Endothelial cell of umbilical vein (primary cell): ENCODE measurements around the gene DIAPH2. TPM values are rescaled to one million over a fixed set of nuclear protein-coding genes. Genes with fewer than 3 reads are reported as not detected.

Experiments
- BruUV-seq: library from RNA; stranded (reverse); fragments of 400-500 nt; replicated peaks from 2 replicates; lab custom pipeline; 2021; lab: Mats Ljungman, UMichigan
- CTCF ChIA-PET: fragments of 300-600, 350-600 bp; sonication (Branson Sonifier 250); formaldehyde crosslinking; loops from one replicate; lab custom pipeline; 2021; ENCODE audit warnings: antibody characterized with exemption, inconsistent platforms; lab: Charles Lee
- POLR2A ChIA-PET: fragments of 300-600, 350-600 bp; sonication (Branson Sonifier 250); formaldehyde crosslinking; loops from one replicate; lab custom pipeline; 2021; ENCODE audit warnings: antibody characterized with exemption, inconsistent platforms; lab: Charles Lee
- DNase-seq: peaks from one replicate; pipeline ENCODE4 v3.0.0-alpha.2; 2011; ENCODE audit warnings: low read depth, low spot score
- FAIRE-seq: peaks from 2 replicates; lab custom pipeline; 2011; peaks lifted over from hg19 to GRCh38; lab: Jason Lieb, UNC
- H2AFZ ChIP-seq: 2 replicates; pipeline ENCODE4 v1.6.0; 2012; ENCODE audit warnings: low read depth, low read length, control low read depth, inconsistent platforms
- H3K27ac ChIP-seq: 2 replicates; pipeline ENCODE4 v1.5.1; 2011; ENCODE audit warnings: low read depth, mild to moderate bottlenecking, control low read depth, low read length, moderate library complexity; ENCODE audit not compliant: insufficient read depth
- H3K27me3 ChIP-seq, 2 experiments: 2 replicates each; pipeline versions ENCODE4 v1.6.0 to v1.6.1; 2011; ENCODE audit warnings: low read length in 2 of 2, mixed read lengths in 1 of 2; ENCODE audit not compliant: control insufficient read depth in 2 of 2, insufficient read depth in 2 of 2
- H3K36me3 ChIP-seq, 2 experiments: 2 replicates in 1 of 2; 3 replicates in 1 of 2; pipeline ENCODE4 v1.5.1; 2011; ENCODE audit warnings: low read length in 2 of 2, mild to moderate bottlenecking in 1 of 2, moderate library complexity in 1 of 2; ENCODE audit not compliant: control insufficient read depth in 2 of 2, insufficient read depth in 2 of 2; ENCODE audit errors: extremely low read depth in 1 of 2
- H3K4me1 ChIP-seq: 3 replicates; pipeline ENCODE4 v1.5.1; 2011; ENCODE audit warnings: mild to moderate bottlenecking, low read length; ENCODE audit not compliant: control insufficient read depth, insufficient read depth; ENCODE audit errors: extremely low read depth
- H3K4me2 ChIP-seq: 2 replicates; pipeline ENCODE4 v1.6.1; 2011; ENCODE audit warnings: low read length, control low read depth, mixed read lengths; ENCODE audit not compliant: insufficient read depth
- H3K4me3 ChIP-seq, 3 experiments: fragments of 200-600 bp in 1 of 3; sonication (generic), shearing (Covaris generic) in 1 of 3; replicated peaks in 1 of 3; 2 replicates each; pipeline ENCODE4 v1.5.1; 2011 to 2016; ENCODE audit warnings: control low read depth in 3 of 3, low read length in 3 of 3, mild to moderate bottlenecking in 2 of 3, inconsistent platforms in 1 of 3, low read depth in 1 of 3, moderate library complexity in 1 of 3; ENCODE audit not compliant: insufficient read depth in 1 of 3
- H3K79me2 ChIP-seq: 2 replicates; pipeline ENCODE4 v1.6.0; 2012; ENCODE audit warnings: low read length, inconsistent platforms; ENCODE audit not compliant: control insufficient read depth, insufficient read depth
- H3K9ac ChIP-seq: replicated peaks from 2 replicates; pipeline ENCODE3; 2011; ENCODE audit warnings: low read length, control low read depth; ENCODE audit not compliant: insufficient read depth; ENCODE audit errors: extremely low read depth
- H3K9me1 ChIP-seq: replicated peaks from 3 replicates; pipeline ENCODE4 v1.6.0; 2011; ENCODE audit warnings: mild to moderate bottlenecking, low read length; ENCODE audit not compliant: control insufficient read depth, insufficient read depth; ENCODE audit errors: extremely low read depth
- H3K9me3 ChIP-seq: replicated peaks from 2 replicates; pipeline ENCODE4 v1.5.1; 2012; ENCODE audit warnings: low read length, inconsistent platforms; ENCODE audit not compliant: control insufficient read depth, insufficient read depth
- H4K20me1 ChIP-seq: replicated peaks from 2 replicates; pipeline ENCODE3; 2011; ENCODE audit warnings: mild to moderate bottlenecking, low read length; ENCODE audit not compliant: control insufficient read depth, insufficient read depth; ENCODE audit errors: extremely low read depth
- CTCF ChIP-seq, 2 donors: IDR thresholded peaks; 1 replicate in 1 of 2; 2 replicates in 1 of 2; pipeline ENCODE4 v1.5.1; 2011; ENCODE audit warnings: low read length in 2 of 2, mild to moderate bottlenecking in 2 of 2, moderate library complexity in 2 of 2, control low read depth in 1 of 2, inconsistent platforms in 1 of 2, low read depth in 1 of 2; ENCODE audit not compliant: insufficient read depth in 1 of 2; ENCODE audit errors: extremely low read depth in 1 of 2
- EZH2 ChIP-seq: IDR thresholded peaks from 2 replicates; pipeline ENCODE4 v1.6.1; 2012; ENCODE audit warnings: borderline replicate concordance, low read depth, mild to moderate bottlenecking, moderate library complexity, low read length, inconsistent platforms; ENCODE audit not compliant: severe bottlenecking
- FOS ChIP-seq: IDR thresholded peaks from 2 replicates; pipeline ENCODE4 v1.6.1; 2011; ENCODE audit warnings: mild to moderate bottlenecking, low read length, moderate library complexity, borderline replicate concordance; ENCODE audit not compliant: insufficient read depth
- GATA2 ChIP-seq: IDR thresholded peaks from 2 replicates; pipeline ENCODE4 v1.7.0; 2011; ENCODE audit warnings: low read depth, mild to moderate bottlenecking, moderate library complexity, mixed read lengths, low read length; ENCODE audit not compliant: insufficient read length, insufficient read depth
- JUN ChIP-seq: IDR thresholded peaks from 2 replicates; pipeline ENCODE4 v1.6.1; 2011; ENCODE audit warnings: borderline replicate concordance, low read depth; ENCODE audit not compliant: insufficient read length, insufficient read depth
- MAX ChIP-seq: IDR thresholded peaks from 2 replicates; pipeline ENCODE4 v1.6.1; 2011; ENCODE audit not compliant: insufficient read depth, insufficient read length
- MYC ChIP-seq: IDR thresholded peaks from one replicate; pipeline ENCODE4 v1.6.1; 2011; ENCODE audit warnings: mild to moderate bottlenecking, low read depth, low read length
- POLR2A ChIP-seq: IDR thresholded peaks from 2 replicates; pipeline ENCODE4 v1.6.1; 2012; ENCODE audit warnings: low read depth, mild to moderate bottlenecking, control low read depth, low read length
- POLR2AphosphoS5 ChIP-seq: IDR thresholded peaks from 2 replicates; pipeline ENCODE4 v1.6.1; 2012; ENCODE audit warnings: low read depth, mild to moderate bottlenecking, control low read depth, low read length, moderate library complexity; ENCODE audit not compliant: insufficient read depth
- dilution Hi-C: fragments of 300-500 bp; cut with MboI; formaldehyde crosslinking; loops from one replicate; pipeline ENCODE4 v1.15.0; 2019; ENCODE audit warnings: low sequenced_read_pairs; ENCODE audit not compliant: extremely low pct_ligation_motif_present
- intact Hi-C: fragments of 100-400 bp; cut with micrococcal nuclease; formaldehyde crosslinking; loops from one replicate; pipeline ENCODE4 v1.10.0; 2022
- polyA plus RNA-seq, 4 experiments: library from polyadenylated mRNA; depleted of rRNA in 3 of 4; stranded (reverse) in 3 of 4; unstranded in 1 of 4; fragments of >200 nt; gene quantifications; 2 replicates each; pipeline versions ENCODE4 v1.2.1 to v1.2.3, GENCODE V29; 2011 to 2012; ENCODE audit warnings: missing spikeins in 1 of 4
- total RNA-seq: library from RNA; stranded (reverse); gene quantifications from 2 replicates; pipeline ENCODE4 v1.2.3, GENCODE V29; 2021

Gene DIAPH2
- total and polyA plus RNA-seq, 2 donors (not counting 3 experiments of a cell fraction or from before 2014, with no cell fraction given) = 3.0 to 30.0 TPM

- intact Hi-C loops (no loop called here), dilution Hi-C loops (no loop called here)
- TF ChIP-seq EZH2 = no peak
- TF ChIP-seq MAX = no peak
- TF ChIP-seq JUN = no peak
- TF ChIP-seq POLR2A = no peak
- no peak for TF ChIP-seq FOS
- TF ChIP-seq MYC = no peak
- TF ChIP-seq POLR2AphosphoS5 = no peak
- TF ChIP-seq GATA2 = no peak
- TF ChIP-seq CTCF (IDR thresholded peaks at IDR 0.05; ENCODE audit: extremely low read depth in 1 of 2, insufficient read depth in 1 of 2, low read depth in 1 of 2, low read length in 2 of 2) = no peak
- Histone ChIP-seq H4K20me1 (no peaks in the 10 kb centered on the region), H3K9me1 (no peaks in the 10 kb centered on the region), H3K4me1 (no peaks in the 10 kb centered on the region), H3K4me2 (no peak overlapping the region), H3K9me3 (no peaks in the 10 kb centered on the region), H3K27me3 (no peaks in the 10 kb centered on the region), H3K4me3 (no peak overlapping the region), H3K27ac (no peak overlapping the region), H2AFZ (no peak overlapping the region), H3K36me3 (no peaks in the 10 kb centered on the region), H3K9ac (no peak overlapping the region), H3K79me2 (no peaks in the 10 kb centered on the region)
- CTCF ChIA-PET = no interaction called here
- FAIRE-seq = no peak
- POLR2A ChIA-PET = no interaction called here
- DNase-seq = no peak
- no TSS peak for BruUV-seq
Observed at GRCh38 chrX:97322401-97322800, 637.8 kb downstream of the DIAPH2 start.
